DMS53 treated with DMSO at 0.1 percent for 48 hours (cell line): ENCODE data around the gene ACOT7.

Experiments used
- DNase-seq: peaks from one replicate; lab custom pipeline; 2025; ENCODE audit not compliant: unreplicated experiment; lab: John Stamatoyannopoulos, UW

Gene ACOT7

DNA sequence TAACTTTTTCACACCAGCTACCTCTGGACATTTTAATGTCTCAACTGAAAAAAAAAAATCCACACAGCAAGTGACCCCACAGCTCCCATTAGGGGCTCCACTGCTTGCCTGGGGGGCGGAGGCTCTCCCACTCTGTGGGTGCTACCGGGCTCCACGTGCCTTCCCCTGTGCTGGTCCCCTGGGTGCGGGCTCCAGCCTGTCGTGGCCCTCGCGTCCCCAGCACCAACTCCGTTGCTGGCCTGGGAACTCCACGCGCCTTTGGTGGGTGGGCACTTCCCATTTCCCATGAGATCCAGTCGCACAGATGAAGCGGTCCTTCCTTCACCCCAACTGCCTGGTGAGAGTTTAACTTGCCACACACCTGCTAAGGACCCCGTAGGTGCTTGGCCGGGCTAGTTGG lies 105.5 kb downstream of the ACOT7 start:
- DNase-seq: no peak

DNA sequence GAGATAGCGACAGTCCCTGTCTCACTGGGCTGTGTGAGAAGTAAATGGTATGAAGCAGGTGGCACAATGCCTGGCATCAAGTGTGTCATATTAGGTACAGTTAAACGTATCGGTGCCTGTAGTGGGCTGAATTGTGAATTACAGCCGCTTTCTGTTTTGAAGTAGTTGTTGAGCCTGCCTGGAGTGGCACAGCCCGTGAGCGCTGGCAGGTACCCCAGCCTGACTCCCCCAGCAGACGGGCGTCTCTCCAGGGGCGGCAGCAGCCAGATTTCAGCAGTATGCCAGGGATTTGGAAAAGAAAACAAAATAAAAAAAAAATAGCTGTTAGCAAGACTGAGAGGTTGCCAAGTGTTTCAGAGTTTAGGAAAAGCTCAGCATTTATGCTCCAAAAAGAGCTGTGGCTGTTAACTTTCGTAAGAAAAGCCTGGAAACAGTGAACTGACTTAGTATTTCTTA lies 106.1 kb downstream of the ACOT7 start:
- DNase-seq: no peak

DNA sequence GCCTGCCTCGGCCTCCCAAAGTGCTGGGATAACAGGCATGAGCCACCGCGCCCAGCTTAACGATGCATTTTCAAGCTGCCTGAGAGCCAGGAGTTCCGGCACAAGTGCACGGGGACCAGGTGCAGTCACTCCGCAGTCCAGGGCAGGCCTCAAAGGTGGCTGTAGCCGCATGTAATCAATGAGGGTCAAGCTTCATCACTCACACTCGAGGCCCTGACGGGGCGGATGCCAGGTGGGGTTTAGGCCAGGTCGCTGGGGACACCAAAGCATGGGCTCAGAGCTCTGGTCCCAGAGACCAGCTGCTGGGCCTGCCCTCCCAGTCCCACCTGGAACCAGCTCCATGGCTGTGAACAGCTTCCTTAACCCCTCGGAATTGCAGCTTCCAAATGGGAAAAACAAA lies 106.5 kb downstream of the ACOT7 start:
- no peak for DNase-seq

DNA sequence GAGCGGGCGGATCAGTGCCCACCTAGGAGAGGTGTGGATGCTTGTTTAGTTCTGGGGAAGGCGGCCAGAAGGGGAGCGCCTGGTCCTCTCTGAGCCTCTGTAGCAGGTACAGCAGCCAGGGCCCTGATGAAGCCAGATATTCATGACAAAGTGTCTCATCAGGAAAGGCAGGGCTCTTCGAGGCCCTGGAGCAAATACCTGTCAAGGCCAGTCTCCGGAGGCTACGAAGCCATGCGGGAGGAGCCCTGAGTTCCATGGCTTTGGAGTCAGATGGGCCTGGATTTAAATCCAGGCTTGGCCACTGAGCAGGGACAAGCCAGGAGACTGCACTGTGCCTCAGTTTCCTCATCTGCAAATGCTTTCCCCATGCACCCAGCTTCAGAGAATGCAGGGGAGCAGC lies 107.3 kb downstream of the ACOT7 start:
- DNase-seq: no peak

DNA sequence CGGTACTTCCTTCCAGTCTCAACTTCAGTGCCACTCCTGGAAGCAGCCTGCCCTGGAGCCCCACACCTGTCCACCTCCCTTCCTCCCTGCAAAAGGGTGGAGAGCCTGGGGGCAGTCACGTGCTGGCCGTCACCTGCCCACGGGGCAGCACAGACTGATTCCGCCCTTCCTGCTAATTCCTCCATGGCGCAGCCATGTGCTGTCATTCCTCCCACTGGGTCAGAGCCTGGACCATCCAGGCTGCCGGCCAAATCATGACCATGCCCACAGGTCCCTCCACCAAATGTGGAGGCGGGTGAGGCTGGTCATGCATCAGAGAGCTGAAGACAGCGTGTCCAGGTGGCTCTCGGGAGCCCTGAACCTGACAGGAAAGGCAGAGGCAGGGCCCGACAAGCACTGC lies 108.2 kb downstream of the ACOT7 start:
- DNase-seq: no peak

DNA sequence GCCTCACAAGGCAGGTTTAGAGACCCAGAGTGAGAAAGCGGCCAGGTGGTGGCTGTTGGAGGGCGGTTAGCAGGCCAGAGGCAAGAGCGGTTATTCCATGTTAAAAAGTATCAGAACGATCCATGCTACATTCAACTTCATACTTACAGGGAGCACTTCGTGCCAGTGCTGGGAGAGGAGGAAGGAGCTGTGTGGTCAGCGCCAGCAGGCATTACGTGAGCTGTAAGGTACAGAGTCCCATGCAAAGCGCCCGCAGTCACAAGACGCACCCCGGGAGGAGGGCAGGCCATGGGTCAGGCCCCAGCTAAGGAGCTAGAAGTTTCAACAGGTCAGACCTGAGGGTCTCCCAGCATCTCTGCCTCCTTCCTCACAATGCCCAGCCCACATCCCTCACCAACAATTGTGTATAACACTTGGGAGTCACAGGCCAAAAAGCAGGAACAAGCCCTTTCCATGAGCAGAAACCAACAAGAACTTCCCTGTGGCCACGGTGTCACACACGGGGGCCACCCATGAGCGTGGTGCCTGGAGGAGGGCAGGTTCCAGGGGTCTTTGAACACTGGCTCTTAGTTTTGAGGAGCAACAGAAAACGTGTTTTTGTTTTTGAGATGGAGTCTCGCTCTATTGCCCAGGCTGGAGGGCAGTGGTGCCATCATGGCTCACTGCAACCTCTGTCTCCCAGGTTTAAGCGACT lies 110.8 kb downstream of the ACOT7 start:
- DNase-seq: no peak

DNA sequence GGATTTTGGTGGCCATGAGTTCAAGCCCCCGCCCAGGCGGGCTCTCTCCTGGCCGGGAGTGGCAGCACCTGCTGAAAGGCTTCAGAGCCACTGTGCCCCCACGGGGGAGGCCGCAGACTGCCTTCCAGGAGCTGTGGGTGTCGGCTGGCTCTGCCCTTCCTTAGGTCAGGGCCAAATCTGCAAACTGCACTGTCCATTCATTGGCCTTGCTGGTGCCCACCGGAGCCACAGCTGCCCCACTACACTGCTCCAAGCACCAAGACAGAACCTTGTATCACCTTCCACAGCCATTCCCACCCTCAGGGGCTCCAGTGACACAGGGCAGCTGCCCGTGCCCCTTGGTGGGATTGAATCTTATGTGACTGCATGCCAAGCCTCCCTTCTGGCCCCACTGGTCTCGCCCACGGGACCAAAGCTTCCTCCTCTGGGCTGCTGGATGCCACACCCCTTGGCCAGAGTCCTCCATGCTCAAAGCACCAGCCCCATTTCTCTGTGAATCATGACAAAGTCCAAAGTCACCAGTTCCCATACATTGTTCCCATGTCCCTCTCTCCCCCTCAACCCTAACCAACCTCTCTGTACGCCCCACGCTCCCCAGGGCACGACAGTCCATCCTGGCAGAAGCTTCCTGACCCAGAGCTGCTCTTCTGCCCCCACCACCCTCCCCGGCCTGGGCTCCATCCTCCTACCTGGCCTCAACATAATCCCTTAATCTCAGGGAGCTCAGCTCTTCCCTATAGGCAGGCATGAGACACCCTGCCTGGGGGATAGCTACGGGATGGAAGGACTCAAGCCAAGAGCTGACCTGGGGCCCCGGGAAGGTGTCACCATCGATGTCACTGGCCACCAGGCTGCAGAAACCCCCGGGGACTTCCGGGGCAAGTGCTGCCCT lies 111.8 kb downstream of the ACOT7 start:
- DNase-seq: no peak

DNA sequence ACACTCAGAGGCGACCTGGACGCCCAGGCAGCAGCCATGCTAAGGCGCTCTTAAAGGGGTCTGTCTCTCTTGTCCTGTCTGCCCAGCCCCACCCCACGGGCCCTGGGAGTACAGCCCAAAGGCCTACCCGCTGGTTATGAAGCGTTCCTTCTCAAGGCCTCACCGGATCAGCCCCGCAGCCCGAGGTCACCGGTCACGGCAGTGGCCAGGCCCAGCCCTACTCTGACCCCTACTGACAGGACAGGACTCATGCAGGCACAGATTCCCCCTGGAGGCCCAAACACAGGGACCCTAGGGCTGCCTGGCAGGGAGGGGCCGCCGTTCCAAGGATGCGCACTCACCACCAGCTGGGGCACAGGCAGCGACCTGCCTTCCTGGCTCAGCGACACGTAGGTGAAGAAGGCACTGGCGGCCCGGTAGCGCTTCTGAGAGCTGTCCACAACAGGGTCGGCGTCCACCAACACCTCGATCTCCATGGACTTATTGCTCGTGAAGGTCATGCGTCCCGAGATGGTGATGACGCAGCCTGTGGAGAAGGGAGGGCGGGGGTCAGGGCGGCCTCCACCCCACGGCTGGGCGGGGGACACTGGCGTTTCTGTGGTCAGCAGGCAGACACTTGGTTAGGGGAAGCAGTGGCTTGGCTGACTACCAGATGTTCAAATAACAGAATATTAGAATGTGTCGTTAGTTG lies 112.7 kb downstream of the ACOT7 start:
- no peak for DNase-seq

DNA sequence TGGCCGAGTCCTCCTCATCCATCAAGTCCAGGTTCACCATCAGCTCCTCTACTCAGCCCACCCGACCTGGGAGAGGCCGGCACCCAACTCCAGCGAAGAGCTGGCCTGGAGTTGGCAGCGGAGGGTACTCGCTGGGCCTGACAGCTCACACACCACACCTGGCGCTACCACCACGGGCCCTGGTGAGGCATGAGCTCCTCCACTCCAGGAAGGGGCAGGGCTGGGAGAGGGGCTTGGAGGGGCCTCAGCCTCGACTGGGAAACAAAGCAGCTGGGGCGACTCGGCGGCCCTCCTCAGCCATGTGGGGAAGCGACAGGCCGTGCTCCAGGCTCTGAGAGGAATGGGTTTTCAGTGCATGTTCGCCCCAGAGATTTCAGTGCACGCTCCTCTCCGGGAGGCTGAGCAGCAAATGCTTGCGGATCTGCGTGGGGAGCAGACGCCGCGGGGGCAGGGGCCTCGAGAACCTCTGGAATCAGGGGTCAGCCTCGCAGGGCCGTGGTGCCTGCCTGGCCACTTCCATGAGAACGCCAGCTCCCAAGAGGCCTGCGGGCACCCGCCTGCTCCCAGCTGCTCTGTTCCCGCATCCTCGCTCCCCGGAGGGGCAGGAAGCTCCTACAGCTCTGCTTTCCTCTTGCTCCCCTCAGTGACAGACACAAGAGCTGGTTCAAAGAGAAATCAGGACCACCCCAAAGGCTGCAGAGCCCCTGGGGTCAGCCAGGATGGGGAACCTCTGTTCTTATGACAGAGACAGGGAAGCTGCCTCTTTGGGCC lies 113.8 kb downstream of the ACOT7 start:
- DNase-seq: no peak

DNA sequence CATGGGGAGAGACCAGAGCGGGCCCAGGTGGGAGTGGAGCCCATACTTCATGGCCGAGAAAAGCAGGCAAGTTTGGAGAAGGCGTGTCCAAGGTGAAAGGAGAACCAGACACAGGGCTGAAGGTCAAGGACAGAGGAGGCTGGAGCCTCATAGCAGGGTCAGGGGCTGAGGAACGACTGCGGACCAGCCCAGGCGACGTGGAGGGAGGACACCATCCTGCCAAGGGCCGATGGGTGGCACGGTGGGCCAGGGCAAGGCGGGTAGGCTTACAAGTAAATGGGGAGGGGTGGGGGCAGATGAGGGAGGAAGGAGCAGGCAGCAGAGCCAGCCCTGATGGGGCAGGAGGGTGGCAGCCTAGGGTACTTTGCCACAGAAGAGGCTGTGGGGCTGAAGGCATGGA lies 114.5 kb downstream of the ACOT7 start:
- no peak for DNase-seq

DNA sequence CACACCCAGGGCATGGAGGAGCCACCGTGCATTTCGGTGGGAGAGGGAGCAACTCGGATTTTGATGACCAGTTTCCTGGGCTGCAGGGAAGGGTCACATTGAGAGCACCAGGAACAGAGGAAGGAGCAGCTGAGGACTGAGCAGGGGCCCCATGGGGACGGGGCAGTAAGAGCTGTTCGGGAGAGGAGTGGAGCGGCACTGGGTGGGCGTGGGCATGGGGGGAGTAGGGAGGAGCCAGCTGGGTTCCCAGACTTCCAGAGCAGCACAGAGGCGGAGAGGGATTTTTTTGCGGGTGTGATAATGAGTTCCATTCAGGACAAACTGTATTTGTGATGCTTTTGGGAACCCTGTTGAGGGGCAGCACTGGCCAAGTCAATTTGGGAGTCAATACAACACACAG lies 115.3 kb downstream of the ACOT7 start:
- no peak for DNase-seq

DNA sequence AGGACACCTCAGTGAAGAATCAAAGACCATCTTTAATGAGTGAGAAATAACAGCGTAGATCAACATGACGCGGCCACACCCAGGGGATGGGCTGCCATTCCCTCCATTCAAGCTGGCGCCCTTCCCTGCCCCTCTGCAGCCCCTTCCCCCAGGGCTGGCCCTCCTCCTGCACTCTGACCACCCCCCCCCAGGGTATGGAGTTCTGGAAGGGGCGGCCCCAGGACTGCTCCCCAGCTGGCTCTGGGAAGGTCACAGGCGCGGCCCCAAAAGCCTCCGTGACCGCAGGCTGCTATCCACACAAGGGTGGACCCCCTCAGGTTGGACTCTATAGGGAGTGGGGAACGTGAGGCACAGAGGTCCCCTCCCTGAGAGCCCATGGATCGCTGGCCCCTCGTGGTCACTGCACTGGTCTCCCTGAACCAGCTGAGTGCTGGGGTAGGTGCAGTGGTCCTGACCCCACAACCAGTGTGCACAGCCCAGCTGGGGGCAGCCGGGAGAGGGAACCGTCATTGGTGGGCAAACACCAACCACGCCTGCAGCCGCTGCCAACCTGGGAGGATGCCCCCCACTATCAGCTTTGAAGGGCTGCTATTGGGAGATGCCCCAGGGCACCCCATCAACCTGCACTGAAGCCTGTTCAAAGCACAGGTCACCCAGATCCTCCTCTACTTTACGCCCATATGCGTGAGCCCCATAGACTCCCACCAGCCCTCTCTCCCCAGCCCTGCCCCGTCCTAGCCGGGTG lies 116.6 kb downstream of the ACOT7 start:
- no peak for DNase-seq

DNA sequence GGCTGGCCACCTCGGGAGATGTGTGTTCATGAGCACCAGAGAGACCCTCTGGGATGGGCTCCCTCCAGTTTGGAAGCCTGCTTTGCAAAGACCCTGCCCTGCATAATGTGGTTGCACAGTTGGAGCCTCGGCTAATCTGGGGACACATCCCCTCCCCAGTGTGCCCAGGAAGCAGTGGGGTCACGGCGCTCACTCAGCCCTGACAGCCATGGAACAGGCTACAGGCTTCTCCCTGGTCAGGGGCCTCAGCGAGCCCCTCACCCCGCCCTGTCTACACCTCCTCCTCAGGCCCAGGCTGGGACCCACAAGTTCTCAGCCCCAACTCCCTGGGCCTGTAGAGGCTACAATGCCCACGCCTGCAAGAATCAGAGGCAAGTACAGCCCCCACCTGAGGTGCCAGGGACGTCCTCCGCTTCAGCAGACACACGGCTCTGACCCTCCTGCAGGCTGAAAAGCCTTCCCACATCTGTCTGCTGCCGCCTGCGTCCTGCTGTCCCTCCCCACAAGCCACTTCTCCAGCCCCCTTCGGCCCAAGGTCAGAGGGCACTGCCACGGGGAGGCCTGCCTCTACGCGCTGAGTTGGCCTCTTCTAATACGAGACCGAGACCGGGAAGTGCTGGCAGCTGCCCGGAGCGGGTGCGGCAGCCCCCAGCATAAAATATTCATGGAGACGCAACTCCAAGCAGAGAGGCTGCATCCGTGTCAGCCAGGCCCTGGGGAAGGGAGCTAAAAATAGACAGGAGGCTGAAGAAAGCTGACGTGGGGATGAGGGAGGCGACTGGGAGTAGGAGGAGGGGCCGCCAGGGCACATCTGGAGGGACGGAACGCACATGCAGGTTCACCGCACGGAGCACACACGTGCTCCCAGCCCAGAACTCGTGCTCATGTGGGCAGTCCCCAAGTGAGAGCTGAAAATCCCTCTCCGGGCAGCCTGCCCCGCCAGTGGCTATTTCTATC lies 117.5 kb downstream of the ACOT7 start:
- DNase-seq: no peak

DNA sequence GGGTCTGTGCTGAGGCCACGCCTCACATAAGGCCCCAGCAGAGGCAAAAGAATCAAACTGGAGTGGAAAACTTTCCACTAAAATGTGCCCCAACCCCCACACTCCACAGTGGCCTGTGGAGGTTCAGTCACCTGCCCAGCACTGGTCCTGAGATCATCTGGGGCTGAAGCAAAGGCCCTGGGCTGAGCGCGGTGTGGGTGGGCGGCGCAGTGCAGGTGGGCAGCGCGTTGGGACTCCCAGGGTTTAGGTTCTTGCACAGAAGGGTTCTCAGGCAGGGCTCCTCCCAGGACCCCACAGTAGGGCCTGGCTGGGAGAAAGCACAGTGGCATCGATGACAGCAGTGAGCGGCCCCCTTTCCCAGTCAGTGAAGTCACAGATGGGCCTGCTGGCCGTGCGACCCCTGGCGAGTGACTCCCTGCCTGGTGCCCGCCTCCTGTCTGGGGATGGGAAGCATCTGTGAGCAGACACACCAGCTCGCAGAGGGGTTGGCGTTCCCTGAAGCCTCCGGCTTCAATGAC lies 118.9 kb downstream of the ACOT7 start:
- DNase-seq: no peak

DNA sequence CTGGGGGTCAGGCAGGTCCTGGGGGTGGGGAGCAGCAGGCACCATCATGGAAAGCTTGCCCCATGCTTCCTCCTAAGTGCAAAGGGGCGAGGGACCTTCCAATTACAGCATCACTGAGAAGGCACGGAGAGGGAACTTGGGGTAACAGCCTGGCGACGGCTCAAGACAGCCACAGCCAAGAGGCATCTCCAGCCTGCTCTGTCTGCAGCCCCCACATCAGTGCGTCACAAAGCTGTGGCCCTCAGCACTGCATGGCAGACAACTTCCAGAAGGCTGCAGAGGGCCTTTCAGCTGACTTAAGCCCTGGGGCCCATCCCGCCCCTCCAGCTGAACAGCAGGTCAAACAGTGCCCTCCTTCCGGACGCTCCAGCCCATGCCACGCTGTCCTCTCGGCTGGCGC lies 119.5 kb downstream of the ACOT7 start:
- no peak for DNase-seq

DNA sequence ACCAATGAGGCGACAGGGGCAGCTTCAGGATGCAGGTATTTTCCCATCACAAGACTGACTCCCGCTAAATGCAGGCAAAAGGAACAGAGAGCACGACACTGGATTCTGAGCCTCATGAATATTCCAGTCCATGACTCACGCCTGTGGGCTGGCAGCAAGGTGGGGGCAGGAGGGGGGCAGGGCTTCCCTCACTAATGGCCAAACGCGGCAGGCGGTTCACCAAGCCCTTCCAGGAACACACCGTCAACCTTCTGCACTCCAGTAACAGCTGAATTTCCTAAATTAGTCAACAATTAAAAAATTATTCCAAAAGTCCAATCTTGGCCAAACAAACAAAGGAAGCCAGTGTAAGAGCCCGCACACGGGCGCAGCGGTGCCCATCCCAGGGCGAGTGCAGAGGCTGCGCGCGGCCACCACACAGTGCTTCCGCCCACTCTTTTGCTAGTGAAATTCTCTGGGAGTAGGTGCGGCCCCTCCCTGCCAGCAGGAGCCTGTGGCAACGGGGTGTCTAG lies 120.1 kb downstream of the ACOT7 start:
- no peak for DNase-seq

DNA sequence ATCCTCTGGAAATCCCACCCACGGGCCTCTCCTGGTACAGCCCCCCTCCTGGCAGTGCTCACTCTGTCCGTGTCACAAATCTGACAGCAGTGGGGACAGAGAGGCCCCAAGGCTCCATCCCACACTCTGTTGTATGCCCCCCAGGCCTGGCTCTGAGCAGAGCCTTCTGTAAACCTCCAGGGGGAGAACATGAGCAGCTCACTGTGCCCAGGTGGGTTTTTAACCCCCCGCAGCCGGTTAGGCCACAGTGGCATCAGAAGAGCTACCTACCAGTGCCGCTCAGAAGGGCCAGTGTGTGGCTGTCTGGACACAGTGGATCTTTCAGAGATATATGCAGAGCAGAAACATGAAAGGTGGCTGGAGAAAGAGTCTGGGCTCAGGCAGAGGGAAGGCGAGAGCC lies 120.7 kb downstream of the ACOT7 start:
- DNase-seq: no peak

DNA sequence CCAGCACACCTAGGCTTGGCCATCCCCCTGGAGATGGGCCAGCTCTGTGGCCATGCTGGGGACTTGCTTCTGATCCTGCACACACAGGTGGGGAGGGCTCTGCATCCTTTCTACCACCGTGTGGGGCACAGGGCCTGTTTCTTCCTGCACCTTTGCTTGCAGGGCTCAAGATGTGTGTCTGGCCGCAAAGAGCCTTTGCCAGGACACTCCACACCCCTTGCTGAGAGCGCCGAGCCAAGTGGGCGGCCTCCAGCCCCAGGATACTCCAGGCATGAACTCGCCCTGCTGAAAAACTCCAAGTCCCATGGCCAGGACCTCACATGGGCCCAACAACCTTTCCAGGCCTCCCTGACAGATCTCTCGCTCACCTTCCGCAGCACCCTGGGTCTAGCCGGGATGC lies 121.1 kb downstream of the ACOT7 start:
- DNase-seq: no peak

DNA sequence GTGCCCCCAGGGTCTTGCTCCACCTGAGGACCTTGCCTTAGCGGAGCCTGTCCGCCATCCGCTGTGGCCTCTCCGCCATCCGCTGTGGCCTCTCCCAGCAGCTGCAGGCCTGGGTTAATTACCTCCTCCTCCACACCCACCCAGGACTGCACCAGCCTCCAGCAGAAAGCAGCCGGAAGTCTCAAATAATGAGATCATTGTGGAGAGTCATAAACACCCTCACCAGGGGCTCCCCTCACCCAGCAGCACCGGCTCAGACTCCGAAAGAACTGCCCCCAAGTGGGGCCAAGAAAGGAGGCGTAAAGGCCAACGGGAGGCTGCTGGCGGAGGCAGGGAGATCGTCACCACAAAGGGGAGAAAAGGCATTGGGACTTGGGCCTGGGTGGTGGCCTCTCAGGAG lies 122.0 kb downstream of the ACOT7 start:
- no peak for DNase-seq
